ENCODE measurements around the gene UPF3B.
"Not testable (repeated sequence)": the region's sequence is repeated elsewhere in the genome, so short reads cannot be mapped to it uniquely, and the experiment has no call there.

UPF3B gene, protein sequence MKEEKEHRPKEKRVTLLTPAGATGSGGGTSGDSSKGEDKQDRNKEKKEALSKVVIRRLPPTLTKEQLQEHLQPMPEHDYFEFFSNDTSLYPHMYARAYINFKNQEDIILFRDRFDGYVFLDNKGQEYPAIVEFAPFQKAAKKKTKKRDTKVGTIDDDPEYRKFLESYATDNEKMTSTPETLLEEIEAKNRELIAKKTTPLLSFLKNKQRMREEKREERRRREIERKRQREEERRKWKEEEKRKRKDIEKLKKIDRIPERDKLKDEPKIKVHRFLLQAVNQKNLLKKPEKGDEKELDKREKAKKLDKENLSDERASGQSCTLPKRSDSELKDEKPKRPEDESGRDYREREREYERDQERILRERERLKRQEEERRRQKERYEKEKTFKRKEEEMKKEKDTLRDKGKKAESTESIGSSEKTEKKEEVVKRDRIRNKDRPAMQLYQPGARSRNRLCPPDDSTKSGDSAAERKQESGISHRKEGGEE

DNA sequence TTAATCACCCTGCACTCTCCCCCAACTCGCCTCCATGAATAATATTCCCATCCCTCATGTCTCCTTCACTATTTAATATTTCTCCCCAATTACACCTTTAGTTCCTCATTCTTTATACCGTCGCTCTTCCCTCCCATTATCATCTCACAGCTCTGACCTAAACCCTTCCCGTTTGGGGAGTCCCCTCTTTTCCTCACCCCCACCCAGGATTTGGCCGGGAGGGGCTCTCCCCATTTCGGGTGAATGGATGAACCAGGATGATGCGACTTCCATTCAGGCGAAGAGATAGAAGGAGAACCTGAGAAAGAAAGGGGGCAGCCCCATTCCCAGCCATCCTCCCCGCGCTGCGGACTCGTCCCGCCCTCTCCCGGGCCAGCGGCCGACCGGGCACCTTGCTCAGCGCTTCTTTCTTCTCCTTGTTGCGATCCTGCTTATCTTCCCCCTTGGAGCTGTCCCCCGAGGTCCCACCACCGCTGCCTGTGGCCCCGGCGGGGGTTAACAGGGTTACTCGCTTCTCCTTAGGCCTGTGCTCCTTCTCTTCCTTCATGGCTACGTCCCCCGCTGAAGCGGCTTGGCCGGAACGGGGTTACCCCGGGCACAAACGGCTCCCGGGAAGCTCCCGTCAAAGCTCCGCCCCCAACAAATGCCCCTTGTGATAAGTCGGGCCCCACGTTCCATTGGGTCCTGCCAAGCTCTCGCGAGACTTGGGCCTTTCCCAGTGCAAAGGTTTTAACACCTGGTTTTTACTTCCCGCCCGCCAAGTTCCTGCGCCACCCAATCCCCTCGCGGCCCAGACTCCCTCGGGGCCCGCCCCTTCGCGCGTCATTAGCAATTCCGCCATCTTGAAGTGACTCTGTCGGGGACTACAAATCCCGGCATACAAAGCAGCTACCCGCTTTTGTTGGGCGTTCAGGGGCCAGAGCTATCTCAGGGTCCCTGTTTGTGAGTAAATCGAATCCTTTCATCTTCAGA, at the start of gene UPF3B:
Gene UPF3B, minus strand, starts transcription at position 582 of the 972 bp plus-strand sequence. Its CDS starts 35 bp downstream, at position 547.
- peak; percentile 81 for FAIRE-seq

DNA sequence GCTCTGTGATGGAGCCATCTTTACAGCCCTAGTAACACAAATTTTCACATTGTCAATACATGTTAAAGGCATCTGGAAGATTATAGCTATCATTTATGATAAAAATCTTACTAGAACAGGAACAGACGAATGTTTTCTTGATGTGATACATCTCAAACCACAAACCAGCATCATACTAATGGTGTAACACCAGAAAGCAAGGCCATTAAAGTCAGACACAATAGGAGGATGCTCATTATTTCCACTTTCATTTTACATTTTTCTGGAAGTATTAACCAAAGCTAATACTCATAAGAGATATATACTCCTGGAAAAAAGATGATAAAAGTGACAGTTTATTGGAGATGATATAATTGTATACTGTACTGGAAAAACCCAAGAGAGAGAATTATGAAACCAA, 48.2 kb upstream of the UPF3B start:
- FAIRE-seq: no peak

GRCh38 chrX:119899125-119899524, 46.4 kb upstream of the UPF3B start:
- no peak for FAIRE-seq

- no peak for FAIRE-seq
Measured at GRCh38 chrX:119895843-119896326, 43.1 kb upstream of the UPF3B start, which contains the start of gene AKAP14. AKAP14 (plus strand) TSS chrX:119895893; CDS start chrX:119903224, 7,331 bp downstream.

DNA sequence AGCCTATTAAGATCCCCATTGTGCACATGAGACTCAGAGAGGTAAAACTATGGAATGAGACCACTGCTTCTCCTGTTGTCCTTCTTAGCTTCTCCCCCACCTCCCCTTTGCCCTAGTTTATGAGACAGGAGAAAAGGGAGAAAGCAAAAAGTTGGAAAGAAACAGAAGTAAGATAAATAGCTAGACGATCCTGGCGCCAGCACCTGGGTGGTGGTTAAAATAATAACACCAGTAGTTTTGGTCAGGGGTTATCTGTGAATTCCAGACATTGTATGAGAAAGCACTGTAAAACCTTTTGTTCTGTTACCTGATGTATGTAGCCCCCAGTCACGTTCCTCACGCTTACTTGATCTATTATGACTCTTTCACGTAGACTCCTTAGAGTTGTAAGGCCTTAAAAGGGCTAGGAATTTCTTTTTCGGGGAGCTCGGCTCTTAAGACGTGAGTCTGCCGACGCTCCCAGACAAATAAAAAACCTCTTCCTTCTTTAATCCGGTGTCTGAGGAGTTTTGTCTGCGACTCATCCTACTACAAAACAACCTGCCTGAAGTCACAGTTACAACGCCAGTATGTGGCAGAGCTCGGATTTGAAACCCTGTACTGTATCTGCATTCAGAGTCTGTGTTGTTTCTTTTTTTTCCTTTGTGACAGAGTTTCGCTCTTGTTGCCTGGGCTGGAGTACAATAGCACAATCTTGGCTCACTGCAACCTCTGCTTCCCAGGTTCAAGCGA, 39.4 kb upstream of the UPF3B start:
- FAIRE-seq: not testable (repeated sequence)

DNA sequence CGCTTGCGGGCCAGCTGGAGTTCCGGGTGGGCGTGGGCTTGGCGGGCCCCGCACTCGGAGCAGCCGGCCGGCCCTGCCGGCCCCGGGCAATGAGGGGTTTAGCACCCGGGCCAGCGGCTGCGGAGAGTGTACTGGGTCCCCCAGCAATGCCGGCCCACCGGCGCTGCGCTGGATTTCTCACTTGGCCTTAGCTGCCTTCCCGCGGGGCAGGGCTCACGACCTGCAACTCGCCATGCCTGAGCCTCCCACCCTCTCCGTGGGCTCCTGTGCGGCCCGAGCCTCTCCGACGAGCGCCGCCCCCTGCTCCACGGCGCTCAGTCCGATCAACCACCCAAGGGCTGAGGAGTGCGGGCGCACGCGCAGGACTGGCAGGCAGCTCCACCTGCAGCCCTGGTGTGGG, 37.9 kb upstream of the UPF3B start:
- FAIRE-seq: not testable (repeated sequence)

DNA sequence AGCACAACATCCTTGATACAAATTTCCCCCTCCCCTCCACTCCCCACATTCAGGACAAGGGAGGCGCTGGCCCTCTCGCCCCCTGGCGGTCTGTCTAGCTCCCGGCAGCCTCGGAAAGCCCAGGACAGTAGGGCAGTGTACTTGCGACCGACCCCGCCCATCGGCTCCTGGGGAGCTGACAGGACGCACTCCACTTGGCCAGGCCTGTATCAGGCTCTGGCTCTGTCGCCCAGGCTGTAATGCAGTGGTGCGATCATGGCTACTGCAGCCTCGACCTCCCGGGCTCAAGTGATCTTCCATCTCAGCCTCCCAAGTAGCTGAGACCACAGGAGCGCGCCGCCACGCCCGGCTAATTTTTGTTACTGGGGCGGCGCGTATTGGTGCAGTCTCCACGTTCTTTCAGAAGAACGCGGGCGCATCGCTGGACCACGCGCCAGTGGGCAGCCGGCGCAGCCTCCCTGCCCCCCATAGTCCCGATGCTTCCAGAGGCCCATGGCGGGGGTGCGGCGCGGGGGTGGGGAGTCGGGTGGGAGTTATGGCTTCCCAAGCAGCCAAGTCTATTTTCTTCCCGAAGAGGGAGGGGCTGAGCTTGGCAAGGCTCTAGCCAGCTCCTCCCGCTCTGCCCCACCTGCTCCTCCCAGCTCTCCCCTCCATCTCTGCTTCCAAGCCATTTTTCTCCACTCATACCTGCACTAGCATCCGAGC, 35.1 kb upstream of the UPF3B start:
- FAIRE-seq: no peak

GRCh38 chrX:119885554-119886428, 33.0 kb upstream of the UPF3B start:
- peak; percentile 89 for FAIRE-seq

- FAIRE-seq: no peak
Measured at GRCh38 chrX:119880552-119881437, 28.0 kb upstream of the UPF3B start.

- no peak for FAIRE-seq
Measured at GRCh38 chrX:119880076-119880475, 27.3 kb upstream of the UPF3B start.

DNA sequence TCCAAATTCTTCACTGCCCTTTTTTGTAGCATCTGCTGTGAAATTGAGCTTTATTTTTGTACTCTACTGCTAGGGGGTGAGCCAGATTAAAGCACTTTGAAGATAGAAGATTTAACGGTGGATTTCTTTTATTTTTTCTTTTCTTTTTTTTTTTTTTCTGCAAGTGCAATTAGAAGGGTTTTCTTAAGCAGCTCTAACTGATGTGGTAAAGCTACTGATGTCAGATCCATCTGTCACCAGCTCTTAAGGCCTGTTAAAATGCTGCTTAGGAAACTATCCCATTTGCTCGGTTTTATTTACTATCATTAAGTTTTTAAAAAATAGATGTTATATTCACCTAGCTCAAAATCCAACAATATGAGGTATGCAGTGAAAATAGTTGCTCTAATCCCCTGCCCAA, 26.0 kb upstream of the UPF3B start:
- FAIRE-seq: no peak

- no peak for FAIRE-seq
Measured at GRCh38 chrX:119871599-119872395, 19.0 kb upstream of the UPF3B start, which contains the start of the genes NDUFA1 and RNF113A. NDUFA1 (plus strand) TSS chrX:119871832; CDS start chrX:119871912, 80 bp downstream. RNF113A (minus strand) TSS chrX:119871733; CDS start chrX:119871613, 120 bp downstream.

- no peak for FAIRE-seq
Measured at GRCh38 chrX:119871245-119871598, 18.5 kb upstream of the UPF3B start.

- FAIRE-seq: no peak
Measured at GRCh38 chrX:119870626-119871131, 17.9 kb upstream of the UPF3B start.

- FAIRE-seq: no peak
Measured at GRCh38 chrX:119853444-119853843, 681 bp upstream of the UPF3B start.

DNA sequence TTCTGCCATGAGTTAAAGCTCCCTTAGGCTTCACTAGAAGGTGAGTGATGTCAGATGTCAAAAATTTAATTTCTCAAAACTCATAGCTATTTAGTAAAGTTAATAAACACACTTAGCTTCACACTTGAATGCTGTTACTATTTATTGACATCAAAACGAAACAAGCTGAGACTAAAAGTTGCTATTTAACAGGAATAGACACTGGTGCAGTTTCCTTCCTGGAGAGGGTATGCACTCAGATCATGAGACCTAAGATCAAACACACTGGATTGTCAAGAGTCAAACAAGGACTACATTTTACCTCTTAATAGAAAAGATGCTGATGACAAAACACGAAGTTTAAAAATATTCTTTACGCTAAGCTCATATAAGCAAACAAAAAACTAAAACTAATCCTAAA, 18.9 kb downstream of the UPF3B start:
- FAIRE-seq: no peak

DNA sequence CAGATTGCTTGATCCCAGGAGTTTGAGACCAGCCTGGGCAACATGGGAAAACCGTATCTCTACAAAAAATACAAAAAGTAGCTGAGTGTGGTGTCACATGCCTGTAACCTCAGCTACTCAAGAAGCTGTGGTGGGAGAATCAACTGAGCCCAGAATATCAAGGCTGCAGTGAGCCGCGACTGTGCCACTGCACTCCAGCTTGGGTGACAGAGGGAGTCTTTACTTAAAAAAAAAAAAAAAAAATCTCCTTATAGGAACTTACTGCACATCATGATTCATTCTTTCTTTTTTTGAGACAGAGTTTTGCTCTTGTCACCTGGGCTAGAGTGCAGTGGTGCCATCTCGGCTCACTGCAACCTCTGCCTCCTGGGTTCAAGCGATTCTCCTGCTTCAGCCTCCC, 24.3 kb downstream of the UPF3B start:
- FAIRE-seq: no peak

- no peak for FAIRE-seq
Measured at GRCh38 chrX:119826399-119826959, 26.3 kb downstream of the UPF3B start.
